ENCODE data around the gene RDH11. TPM values are rescaled to one million over a fixed set of nuclear protein-coding genes. Genes with fewer than 3 reads are reported as not detected.
"Not testable (repeated sequence)": the region's sequence is repeated elsewhere in the genome, so short reads cannot be mapped to it uniquely, and the experiment has no call there.

Gene RDH11
- total RNA-seq, 2 experiments from 2014 or later, result 13.6 to 14.2 TPM

GRCh38 chr14:67721875-67722274, 26.3 kb upstream of the RDH11 start:
- no peaks in the 10 kb centered on the region for H3K36me3 Mint-ChIP-seq (ENCODE audit: low read depth)
- peaks cover 4% of the 10 kb centered on the region for H3K4me1 ChIP-seq (ENCODE audit: insufficient read depth, low read length)
- H3K9me3 Mint-ChIP-seq, result no peaks in the 10 kb centered on the region
- peaks cover 61% of the 10 kb centered on the region for H3K27me3 Mint-ChIP-seq
- intact Hi-C loops (cut with DNase I, micrococcal nuclease), result no loop called here
- POLR2A ChIA-PET, result interaction anchor here (0.7 to 1.1 kb wide), 2 partner anchors 11 to 88 kb away, joined by 3 read pairs; no protein-coding TSS in a partner anchor
- no peaks in the 10 kb centered on the region for H3K9me3 ChIP-seq (ENCODE audit: control insufficient read depth in 1 of 2, insufficient read depth in 1 of 2, low read length in 2 of 2)
- DNase-seq (no peak), ATAC-seq (ENCODE audit: poor library complexity) (no peak)
- H3K27me3 ChIP-seq (ENCODE audit: control insufficient read depth in 1 of 2, insufficient read depth in 2 of 2, low read length in 2 of 2), result peaks cover 29 to 39% of the 10 kb centered on the region in 2 experiments
- peaks cover 5% of the 10 kb centered on the region for H3K4me1 Mint-ChIP-seq (ENCODE audit: low read depth)
- no peak overlapping the region for H3K4me3 Mint-ChIP-seq
- no peak overlapping the region for H3K27ac Mint-ChIP-seq
- no peak overlapping the region for H3K27ac ChIP-seq (ENCODE audit: low read depth in 1 of 2, low read length in 2 of 2)
- CTCF ChIA-PET, result no interaction called here
- H3K4me3 ChIP-seq (ENCODE audit: low read length), result no peak overlapping the region
- TF ChIP-seq CTCF (IDR thresholded peaks at IDR 0.05), result no peak
- no peaks in the 10 kb centered on the region for H3K36me3 ChIP-seq (ENCODE audit: insufficient read depth, low read length)

- no peak overlapping the region for H3K27ac ChIP-seq (ENCODE audit: low read depth in 1 of 2, low read length in 2 of 2)
- CTCF ChIA-PET, result no interaction called here
- ATAC-seq (ENCODE audit: poor library complexity) (no peak), DNase-seq (no peak)
- H3K4me1 ChIP-seq (ENCODE audit: insufficient read depth, low read length), result peaks cover 4% of the 10 kb centered on the region
- intact Hi-C loops (cut with DNase I, micrococcal nuclease), result no loop called here
- POLR2A ChIA-PET, result no interaction called here
- no peaks in the 10 kb centered on the region for H3K36me3 Mint-ChIP-seq (ENCODE audit: low read depth)
- peaks cover 5% of the 10 kb centered on the region for H3K4me1 Mint-ChIP-seq (ENCODE audit: low read depth)
- H3K27me3 ChIP-seq (ENCODE audit: control insufficient read depth in 1 of 2, insufficient read depth in 2 of 2, low read length in 2 of 2), result peaks cover 26 to 36% of the 10 kb centered on the region in 2 experiments
- no peak overlapping the region for H3K27ac Mint-ChIP-seq
- H3K9me3 ChIP-seq (ENCODE audit: control insufficient read depth in 1 of 2, insufficient read depth in 1 of 2, low read length in 2 of 2), result no peaks in the 10 kb centered on the region
- no peak overlapping the region for H3K4me3 ChIP-seq (ENCODE audit: low read length)
- no peaks in the 10 kb centered on the region for H3K9me3 Mint-ChIP-seq
- H3K36me3 ChIP-seq (ENCODE audit: insufficient read depth, low read length), result no peaks in the 10 kb centered on the region
- no peak for TF ChIP-seq CTCF (IDR thresholded peaks at IDR 0.05)
- H3K4me3 Mint-ChIP-seq, result no peak overlapping the region
- H3K27me3 Mint-ChIP-seq, result peaks cover 50% of the 10 kb centered on the region
Observed at GRCh38 chr14:67719866-67720265, 24.3 kb upstream of the RDH11 start.

DNA sequence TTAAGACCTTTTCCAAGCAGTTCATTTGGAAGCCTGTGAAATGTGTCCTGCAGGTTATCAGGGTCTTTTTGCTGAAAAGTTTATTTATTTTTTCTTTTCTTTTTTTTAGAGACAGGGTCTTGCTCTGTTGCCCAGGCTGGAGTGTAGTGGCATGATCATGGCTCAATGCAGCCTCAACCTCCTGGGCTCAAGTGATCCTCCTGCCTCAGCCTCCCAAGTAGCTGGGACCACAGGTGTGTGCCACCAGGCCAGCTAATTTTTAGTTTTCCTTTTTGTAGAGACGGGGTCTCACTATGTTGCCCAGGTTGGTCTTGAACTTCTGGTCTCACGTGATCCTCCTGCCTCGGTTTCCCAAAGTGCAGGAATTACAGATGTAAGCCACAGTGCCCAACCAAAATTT, 23.8 kb upstream of the RDH11 start:
- H3K27ac ChIP-seq (ENCODE audit: low read depth in 1 of 2, low read length in 2 of 2); CTCF ChIA-PET; DNase-seq; H3K9me3 Mint-ChIP-seq; H3K36me3 ChIP-seq (ENCODE audit: insufficient read depth, low read length); H3K9me3 ChIP-seq (ENCODE audit: control insufficient read depth in 1 of 2, insufficient read depth in 1 of 2, low read length in 2 of 2); POLR2A ChIA-PET; H3K4me3 Mint-ChIP-seq; H3K27ac Mint-ChIP-seq; ATAC-seq (ENCODE audit: poor library complexity); H3K4me3 ChIP-seq (ENCODE audit: low read length); H3K4me1 ChIP-seq (ENCODE audit: insufficient read depth, low read length); H3K4me1 Mint-ChIP-seq (ENCODE audit: low read depth); H3K36me3 Mint-ChIP-seq (ENCODE audit: low read depth); intact Hi-C loops (cut with DNase I, micrococcal nuclease): not testable (repeated sequence)
- peaks cover 45% of the 10 kb centered on the region for H3K27me3 Mint-ChIP-seq
- peaks cover 23 to 31% of the 10 kb centered on the region in 2 experiments for H3K27me3 ChIP-seq (ENCODE audit: control insufficient read depth in 1 of 2, insufficient read depth in 2 of 2, low read length in 2 of 2)

- no peak overlapping the region for H3K27ac Mint-ChIP-seq
- no peak overlapping the region for H3K4me3 ChIP-seq (ENCODE audit: low read length)
- no peak for TF ChIP-seq CTCF (IDR thresholded peaks at IDR 0.05)
- H3K27ac ChIP-seq (ENCODE audit: low read depth in 1 of 2, low read length in 2 of 2), result no peak overlapping the region
- no peaks in the 10 kb centered on the region for H3K9me3 Mint-ChIP-seq
- no peaks in the 10 kb centered on the region for H3K9me3 ChIP-seq (ENCODE audit: control insufficient read depth in 1 of 2, insufficient read depth in 1 of 2, low read length in 2 of 2)
- H3K4me3 Mint-ChIP-seq, result no peak overlapping the region
- CTCF ChIA-PET, result no interaction called here
- POLR2A ChIA-PET, result no interaction called here
- H3K27me3 ChIP-seq (ENCODE audit: control insufficient read depth in 1 of 2, insufficient read depth in 2 of 2, low read length in 2 of 2), result peaks cover 14 to 23% of the 10 kb centered on the region in 2 experiments
- H3K27me3 Mint-ChIP-seq, result peaks cover 35% of the 10 kb centered on the region
- H3K36me3 Mint-ChIP-seq (ENCODE audit: low read depth), result no peaks in the 10 kb centered on the region
- intact Hi-C loops (cut with DNase I, micrococcal nuclease), result no loop called here
- no peak for DNase-seq
- ATAC-seq (ENCODE audit: poor library complexity), result no peak
- peaks cover 4% of the 10 kb centered on the region for H3K4me1 ChIP-seq (ENCODE audit: insufficient read depth, low read length)
- H3K4me1 Mint-ChIP-seq (ENCODE audit: low read depth), result peaks cover 5% of the 10 kb centered on the region
- H3K36me3 ChIP-seq (ENCODE audit: insufficient read depth, low read length), result no peaks in the 10 kb centered on the region
Observed at GRCh38 chr14:67718265-67718664, 22.7 kb upstream of the RDH11 start.
